Left forelimb (tissue), 1 donor: Measurements from ENCODE around the gene GUK1.
A peak's percentile ranks its signal among the peaks of the same experiment; 100 is the strongest.

Experiments used
- DNase-seq: peaks from one replicate; pipeline ENCODE4 v3.0.0-alpha.2; 2018; ENCODE audit warnings: low spot score

The GUK1 gene

GRCh38 chr1:228150120-228150460, 10.0 kb downstream of the GUK1 start:
- DNase-seq: peak; percentile 65

GRCh38 chr1:228150461-228151179, 10.5 kb downstream of the GUK1 start:
- peak; percentile 86 for DNase-seq

DNA sequence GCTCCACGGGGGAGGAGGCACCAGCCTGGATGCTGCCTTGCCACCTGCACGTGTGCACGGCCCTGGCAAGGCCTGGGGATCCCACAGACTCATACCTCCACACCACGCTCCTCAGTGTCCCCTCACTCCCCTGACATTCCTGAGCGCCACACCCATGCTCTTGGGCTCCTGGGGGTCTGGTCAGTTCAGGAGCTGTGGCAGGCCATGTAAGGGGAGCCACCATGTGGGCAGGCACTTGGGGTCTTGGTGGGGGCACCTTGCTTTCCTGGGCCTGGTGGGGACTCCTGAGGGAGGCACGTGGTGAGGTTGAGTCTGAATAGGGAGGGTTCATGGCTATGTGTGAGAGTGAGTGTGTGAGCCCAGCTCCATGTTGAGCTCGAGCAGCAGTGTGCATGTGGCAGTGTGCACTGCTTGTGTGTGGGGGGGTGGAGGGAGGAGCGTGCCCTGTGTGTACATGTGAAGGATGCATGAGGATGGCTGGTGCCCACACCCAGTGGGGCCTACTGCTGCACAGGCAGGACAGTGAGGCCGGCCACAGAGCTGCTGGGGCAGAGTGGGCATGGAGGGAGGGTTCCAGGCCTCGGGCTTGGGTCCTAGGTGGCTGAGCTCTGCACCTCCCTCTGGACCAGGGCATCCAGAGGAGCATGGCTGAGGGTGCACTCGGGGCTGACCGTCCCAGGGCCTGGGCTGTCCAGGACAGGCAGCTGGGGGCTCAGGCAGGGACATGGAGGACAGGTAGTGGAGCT, 11.3 kb downstream of the GUK1 start:
- DNase-seq: peak; percentile 63

DNA sequence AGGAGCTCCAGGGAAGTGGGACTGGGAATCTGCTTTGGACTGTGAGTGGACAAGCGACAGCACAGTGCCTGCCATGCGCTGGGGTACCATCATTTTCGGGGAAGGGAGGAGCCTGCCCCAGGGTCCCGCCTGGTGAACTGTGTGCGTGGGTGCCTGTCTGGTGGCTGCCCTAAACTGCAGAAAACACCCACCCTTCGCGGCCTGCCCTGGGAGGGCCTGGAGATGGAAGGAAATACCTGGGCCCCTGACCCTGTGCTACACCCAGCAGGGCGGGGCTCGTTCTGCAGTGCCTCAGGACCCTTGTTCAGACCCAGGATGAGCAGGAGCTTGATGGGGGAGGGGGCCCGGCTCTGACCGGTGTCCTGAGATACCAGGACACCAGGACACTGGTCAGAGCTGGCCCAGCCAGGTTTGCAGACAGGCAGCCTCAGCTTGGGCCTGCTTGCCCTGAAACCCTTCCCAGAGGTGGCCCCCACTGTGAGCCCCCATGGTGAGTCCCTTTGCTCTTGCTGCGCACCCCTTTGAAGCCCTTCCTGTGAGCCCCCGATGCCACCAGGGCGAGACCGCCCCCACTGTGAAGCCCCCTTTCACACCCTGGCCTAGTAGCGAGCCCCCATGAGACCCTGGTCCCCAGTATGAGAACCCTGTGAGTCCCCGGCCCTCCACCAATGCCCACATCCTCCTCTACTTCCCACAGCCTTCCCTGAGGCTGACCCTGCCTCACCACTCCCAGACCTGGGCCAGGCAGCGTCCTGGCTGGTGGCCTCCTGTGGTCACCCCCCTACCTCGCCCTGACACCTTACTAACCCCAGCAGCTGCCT, 12.2 kb downstream of the GUK1 start:
- DNase-seq: no peak

DNA sequence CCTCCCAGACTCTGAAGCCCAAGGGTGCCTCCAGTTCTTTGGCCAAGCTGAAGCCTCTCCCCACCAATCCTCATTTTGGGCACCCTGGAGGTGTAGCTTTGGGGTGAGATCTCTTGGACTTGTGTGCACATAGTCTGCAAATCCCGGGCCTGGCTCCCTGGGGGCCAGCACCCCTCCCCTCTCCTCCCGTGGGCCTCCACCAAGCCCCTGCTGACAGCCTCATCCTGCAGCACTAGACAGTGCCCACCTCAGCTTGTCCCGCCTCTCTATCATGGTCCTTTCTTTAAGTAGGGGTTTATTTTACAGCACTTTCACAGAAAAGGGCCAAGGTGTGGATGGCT, 12.8 kb downstream of the GUK1 start:
- DNase-seq: no peak

GRCh38 chr1:228154021-228154669, 14.1 kb downstream of the GUK1 start:
- no peak for DNase-seq

- DNase-seq: no peak
Measured at GRCh38 chr1:228154670-228155571, 14.8 kb downstream of the GUK1 start.

GRCh38 chr1:228155596-228156514, 15.8 kb downstream of the GUK1 start:
- DNase-seq: no peak

DNA sequence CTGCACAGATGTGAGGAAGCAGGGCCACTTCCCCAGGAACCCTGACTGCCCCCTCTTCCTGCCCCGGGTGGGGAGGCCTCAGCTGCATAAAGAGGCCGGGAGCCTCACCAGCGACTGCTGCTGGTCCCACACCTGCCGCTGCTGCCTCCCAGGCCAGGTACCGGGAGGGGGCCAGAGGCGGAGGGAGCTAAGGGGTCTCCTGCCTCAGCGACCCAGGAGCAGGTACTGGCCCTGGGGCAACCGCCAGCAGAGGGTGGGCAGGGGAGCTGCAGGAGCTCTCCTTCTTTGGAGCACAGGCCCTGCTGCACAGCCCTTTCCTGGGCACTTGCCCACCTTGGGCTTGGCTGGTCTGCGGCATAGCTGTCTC, 16.4 kb downstream of the GUK1 start:
- no peak for DNase-seq

GRCh38 chr1:228156941-228157728, 17.1 kb downstream of the GUK1 start:
- DNase-seq: no peak

DNA sequence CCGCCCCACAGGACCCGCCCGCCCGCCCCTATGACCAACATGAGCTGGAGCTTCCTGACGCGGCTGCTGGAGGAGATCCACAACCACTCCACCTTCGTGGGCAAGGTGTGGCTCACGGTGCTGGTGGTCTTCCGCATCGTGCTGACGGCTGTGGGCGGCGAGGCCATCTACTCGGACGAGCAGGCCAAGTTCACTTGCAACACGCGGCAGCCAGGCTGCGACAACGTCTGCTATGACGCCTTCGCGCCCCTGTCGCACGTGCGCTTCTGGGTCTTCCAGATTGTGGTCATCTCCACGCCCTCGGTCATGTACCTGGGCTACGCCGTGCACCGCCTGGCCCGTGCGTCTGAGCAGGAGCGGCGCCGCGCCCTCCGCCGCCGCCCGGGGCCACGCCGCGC, 17.6 kb downstream of the GUK1 start:
- no peak for DNase-seq

DNA sequence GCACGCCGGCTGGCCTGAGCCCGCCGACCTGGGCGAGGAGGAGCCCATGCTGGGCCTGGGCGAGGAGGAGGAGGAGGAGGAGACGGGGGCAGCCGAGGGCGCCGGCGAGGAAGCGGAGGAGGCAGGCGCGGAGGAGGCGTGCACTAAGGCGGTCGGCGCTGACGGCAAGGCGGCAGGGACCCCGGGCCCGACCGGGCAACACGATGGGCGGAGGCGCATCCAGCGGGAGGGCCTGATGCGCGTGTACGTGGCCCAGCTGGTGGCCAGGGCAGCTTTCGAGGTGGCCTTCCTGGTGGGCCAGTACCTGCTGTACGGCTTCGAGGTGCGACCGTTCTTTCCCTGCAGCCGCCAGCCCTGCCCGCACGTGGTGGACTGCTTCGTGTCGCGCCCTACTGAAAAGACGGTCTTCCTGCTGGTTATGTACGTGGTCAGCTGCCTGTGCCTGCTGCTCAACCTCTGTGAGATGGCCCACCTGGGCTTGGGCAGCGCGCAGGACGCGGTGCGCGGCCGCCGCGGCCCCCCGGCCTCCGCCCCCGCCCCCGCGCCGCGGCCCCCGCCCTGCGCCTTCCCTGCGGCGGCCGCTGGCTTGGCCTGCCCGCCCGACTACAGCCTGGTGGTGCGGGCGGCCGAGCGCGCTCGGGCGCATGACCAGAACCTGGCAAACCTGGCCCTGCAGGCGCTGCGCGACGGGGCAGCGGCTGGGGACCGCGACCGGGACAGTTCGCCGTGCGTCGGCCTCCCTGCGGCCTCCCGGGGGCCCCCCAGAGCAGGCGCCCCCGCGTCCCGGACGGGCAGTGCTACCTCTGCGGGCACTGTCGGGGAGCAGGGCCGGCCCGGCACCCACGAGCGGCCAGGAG, 18.3 kb downstream of the GUK1 start:
- DNase-seq: no peak

DNA sequence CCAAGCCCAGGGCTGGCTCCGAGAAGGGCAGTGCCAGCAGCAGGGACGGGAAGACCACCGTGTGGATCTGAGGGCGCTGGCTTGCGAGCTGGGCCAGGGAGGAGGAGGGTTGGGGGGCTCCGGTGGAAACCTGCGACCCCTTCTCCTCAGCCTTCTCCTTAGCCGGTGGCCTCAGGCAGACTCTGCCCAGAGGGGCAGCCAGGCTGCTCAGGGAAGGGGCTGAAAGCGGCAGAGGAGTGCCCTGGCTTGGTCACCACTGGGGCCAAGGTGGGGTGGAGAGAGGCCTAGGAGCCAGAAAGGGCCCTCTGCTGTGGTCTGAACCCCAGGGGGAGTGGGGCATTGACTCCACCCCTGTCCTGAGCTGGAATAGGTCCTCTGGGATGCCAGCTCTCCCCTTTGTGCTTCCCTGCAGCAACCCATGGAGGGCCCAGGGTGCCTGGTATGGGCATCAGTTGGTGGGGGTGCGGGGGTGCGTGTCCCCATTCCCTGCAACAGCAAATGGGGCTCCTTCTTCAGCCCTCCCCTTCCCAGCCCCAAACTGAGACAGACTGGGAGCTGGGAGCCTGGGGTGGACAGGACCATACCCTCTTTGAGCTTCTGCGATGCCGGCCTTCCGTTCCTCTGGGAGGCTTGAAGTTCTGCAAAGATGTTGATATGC, 19.1 kb downstream of the GUK1 start:
- no peak for DNase-seq

DNA sequence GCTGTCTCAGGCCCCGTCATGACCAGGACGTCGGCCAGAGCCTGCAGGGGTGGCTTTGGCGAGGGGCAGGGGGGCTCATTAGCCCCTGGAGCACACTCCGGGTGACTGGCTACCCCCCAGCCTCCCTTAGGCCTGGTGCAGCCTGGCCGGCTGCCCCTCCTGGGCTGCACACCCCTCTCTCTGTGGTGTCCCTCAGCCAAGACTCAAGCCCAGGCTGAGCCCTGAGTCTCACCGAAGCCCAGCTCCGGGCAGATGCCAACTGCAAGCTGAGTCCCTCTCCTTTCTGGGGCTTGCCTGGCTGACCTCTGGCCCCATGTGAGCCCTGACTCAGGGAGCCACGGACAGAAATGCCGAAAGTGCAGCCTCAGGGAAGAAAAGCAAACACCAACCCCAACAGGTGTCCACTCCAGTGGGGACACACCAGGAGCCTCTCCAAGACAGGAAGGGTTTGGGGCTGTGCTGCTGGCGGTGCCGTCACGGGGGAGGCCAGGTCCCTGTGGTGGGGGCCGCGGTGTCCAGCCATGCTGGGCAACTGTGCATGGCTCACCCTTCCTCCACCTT, 20.2 kb downstream of the GUK1 start:
- DNase-seq: no peak

DNA sequence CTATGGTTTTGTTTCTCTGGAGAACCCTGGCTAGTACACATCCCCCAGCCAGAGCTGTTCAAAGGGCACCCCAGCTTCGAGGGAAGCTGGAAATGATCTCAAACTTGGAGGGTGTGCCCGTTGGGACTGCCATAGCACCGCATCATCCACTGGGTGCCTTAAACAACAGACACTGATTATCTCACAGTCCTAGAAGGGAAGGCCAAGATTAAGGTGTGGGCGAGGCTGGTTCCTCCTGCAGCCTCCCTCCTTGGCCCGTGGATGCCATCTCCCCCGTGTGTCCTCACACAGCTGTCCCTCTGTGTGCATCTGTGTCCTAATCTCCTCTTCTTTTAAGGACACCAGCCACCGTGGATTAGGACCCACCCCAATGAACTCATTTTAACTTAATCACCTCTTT, 21.3 kb downstream of the GUK1 start:
- no peak for DNase-seq

DNA sequence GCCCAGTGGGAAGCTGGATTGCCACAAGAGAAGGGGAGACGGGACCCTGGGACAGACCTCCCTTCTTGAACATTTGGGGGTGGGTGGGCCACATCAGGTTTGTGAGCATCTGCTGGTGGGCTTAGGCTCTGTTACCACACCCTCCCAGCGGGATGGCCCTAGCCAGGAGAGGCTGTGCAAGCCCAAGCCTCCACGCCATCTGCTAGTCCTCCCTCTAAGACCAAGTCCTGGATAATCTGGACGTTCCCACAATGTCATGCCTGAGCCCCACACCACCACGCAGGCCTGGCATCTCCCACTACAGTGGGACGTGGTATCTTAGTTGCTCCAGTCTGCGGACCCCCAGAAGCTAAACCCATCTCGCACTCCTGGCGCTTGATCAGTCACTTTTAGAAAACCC, 21.8 kb downstream of the GUK1 start:
- DNase-seq: no peak

- no peak for DNase-seq
Measured at GRCh38 chr1:228162286-228163006, 22.4 kb downstream of the GUK1 start.
